Right lobe of liver (tissue), 6 donors: ENCODE measurements around the gene SYMPK. TPM values are rescaled to one million over a fixed set of nuclear protein-coding genes. Genes with fewer than 3 reads are reported as not detected.

ENCODE experiments used
- ATAC-seq, 4 donors: fragments of 200-7000 bp; cut with Tn5 transposase; one replicate each; pipeline ENCODE4 v1.9.1; 2020; ENCODE audit warnings: mild to moderate bottlenecking in 4 of 4, moderate library complexity in 4 of 4
- DNase-seq, 3 donors: peaks; one replicate each; pipeline ENCODE4 v3.0.0-alpha.2; 2020
- H3K27ac ChIP-seq, 3 donors: fragments of 200-600 bp; one replicate each; pipeline ENCODE4 v1.8.0; 2022
- H3K27me3 ChIP-seq, 2 donors: fragments of 200-600 bp; one replicate each; pipeline ENCODE4 v1.8.0; 2022
- H3K36me3 ChIP-seq, 4 donors: fragments of 200-600 bp; sonication (generic) in 1 of 4; one replicate each; pipeline versions ENCODE4 v1.5.1 to v1.8.0; 2017 to 2022; ENCODE audit warnings: control low read depth in 1 of 4
- H3K4me1 ChIP-seq, 4 donors: fragments of 200-600 bp; sonication (generic) in 1 of 4; one replicate each; pipeline versions ENCODE4 v1.5.1 to v1.8.0; 2017 to 2022; ENCODE audit warnings: control low read depth in 1 of 4
- H3K4me3 ChIP-seq, 3 donors: fragments of 200-600 bp; one replicate each; pipeline ENCODE4 v1.8.0; 2022
- H3K9me3 ChIP-seq, 4 donors: fragments of 200-600 bp; sonication (generic) in 1 of 4; one replicate each; pipeline versions ENCODE4 v1.5.1 to v1.8.0; 2017 to 2022; ENCODE audit warnings: control low read depth in 1 of 4
- CTCF ChIP-seq, 4 donors: fragments of 200-600 bp in 3 of 4; fragments of 450-650 bp in 1 of 4; IDR thresholded peaks; one replicate each; pipeline versions ENCODE4 v1.5.1 to v1.8.0; 2016 to 2022; ENCODE audit warnings: antibody characterized with exemption in 4 of 4, mild to moderate bottlenecking in 2 of 4
- POLR2A ChIP-seq: fragments of 450-650 bp; IDR thresholded peaks from one replicate; pipeline ENCODE4 v1.6.1; 2017; ENCODE audit warnings: antibody characterized with exemption, mild to moderate bottlenecking
- WGBS: methylation state at CpG from one replicate; pipeline ENCODE4 v1.1.6; 2018; ENCODE audit warnings: low coverage, low lambda C conversion rate; ENCODE audit not compliant: insufficient coverage; ENCODE audit errors: missing lambda C conversion rate; 5-methylcytosine and 5-hydroxymethylcytosine counted together
- intact Hi-C, 2 donors: fragments of 100-400 bp; cut with DNase I; formaldehyde crosslinking; loops; one replicate each; pipeline versions ENCODE4 v1.11.2 to v1.14.1; 2022
- total RNA-seq, 6 experiments: library from RNA; depleted of rRNA in 2 of 6; stranded (reverse); fragments of >200 nt in 2 of 6; fragmentation: NEBNext Ultra II Directional in 3 of 6; extraction: Animal tissue kit (Norgen Biotek cat#: 25700) in 3 of 6; gene quantifications; one replicate each; pipeline versions ENCODE4 v1.1.0 to v1.2.4, GENCODE V29; 2016 to 2023
- donor health status: DM: no; HTN: yes; CAD: no.
- donor health status: DM: no; HTN: no; CAD: no.
- donor health status: DM: no; HTN: no; CAD: no.
- donor health status: DM: no; HTN: yes; CAD: no.
- donor health status: DM: no; HTN: yes; CAD: no.

The SYMPK gene
- total RNA-seq, 6 experiments from 2014 or later = 31.1 to 50.1 (median 42.0) TPM

GRCh38 chr19:45782820-45783785, 79.8 kb downstream of the SYMPK start:
- intact Hi-C loops = no loop called here
- H3K4me3 ChIP-seq = no peak overlapping the region
- no peaks in the 10 kb centered on the region for H3K27me3 ChIP-seq
- 90% methylated on average over 4 of the region's 26 CpGs for WGBS
- H3K4me1 ChIP-seq = peaks cover 0 to 5% (median 0%) of the 10 kb centered on the region in 4 donors
- ATAC-seq (no peak), DNase-seq (no peak)
- no peaks in the 10 kb centered on the region for H3K9me3 ChIP-seq
- TF ChIP-seq CTCF (IDR thresholded peaks at IDR 0.05) = no peak
- TF ChIP-seq POLR2A = no peak
- no peaks in the 10 kb centered on the region for H3K36me3 ChIP-seq
- H3K27ac ChIP-seq = peak overlapping the region in 1 of 3 donors; percentile 33

- Histone ChIP-seq H3K27me3 (no peaks in the 10 kb centered on the region), H3K36me3 (peaks cover 0 to 5% (median 0%) of the 10 kb centered on the region in 4 donors), H3K9me3 (no peaks in the 10 kb centered on the region), H3K4me3 (peak within 1 kb of the TSS in 1 of 3 donors; percentile 22), H3K27ac (peak within 1 kb of the TSS in 1 of 3 donors; percentile 33), H3K4me1 (peaks cover 0 to 5% (median 0%) of the 10 kb centered on the region in 4 donors)
- intact Hi-C loops = no loop called here
- no peak for ATAC-seq
- DNase-seq = no peak
- 40% methylated on average over 1 of the region's 18 CpGs for WGBS
- no peak for TF ChIP-seq POLR2A
- no peak for TF ChIP-seq CTCF (IDR thresholded peaks at IDR 0.05)
These were observed 80.7 kb downstream of the SYMPK start, which contains the start of gene DMPK for GRCh38 chr19:45782162-45782691. Gene DMPK, minus strand, starts transcription at chr19:45782490. Its CDS starts 138 bp downstream, at chr19:45782352.

- TF ChIP-seq POLR2A (no peak), CTCF (IDR thresholded peaks at IDR 0.05) (no peak)
- H3K27me3 ChIP-seq = no peaks in the 10 kb centered on the region
- no peak overlapping the region for H3K27ac ChIP-seq
- DNase-seq (peak in 1 of 3 donors; percentile 58), ATAC-seq (peak in 1 of 4 donors; percentile 17)
- H3K4me3 ChIP-seq = peak overlapping the region in 1 of 3 donors; percentile 22
- H3K36me3 ChIP-seq = peaks cover 0 to 7% (median 0%) of the 10 kb centered on the region in 4 donors
- peaks cover 0 to 5% (median 0%) of the 10 kb centered on the region in 4 donors for H3K4me1 ChIP-seq
- H3K9me3 ChIP-seq = no peaks in the 10 kb centered on the region
- intact Hi-C loops = no loop called here
- WGBS = 20% methylated on average over 1 of the region's 17 CpGs
These were observed 81.5 kb downstream of the SYMPK start for GRCh38 chr19:45781214-45782161.
